HEK293T (cell line): ENCODE measurements around the gene TXLNG.

ENCODE experiments used
- BHLHE40 ChIP-seq: fragments of 450-650 bp; IDR thresholded peaks from 2 replicates; pipeline ENCODE4 v1.6.1; 2016; ENCODE audit warnings: mild to moderate bottlenecking, moderate library complexity, borderline replicate concordance
- FOXM1 ChIP-seq: fragments of 450-650 bp; IDR thresholded peaks from 2 replicates; pipeline ENCODE4 v1.6.1; 2017; ENCODE audit warnings: mild to moderate bottlenecking, borderline replicate concordance
- HDGF ChIP-seq: fragments of 450-650 bp; IDR thresholded peaks from 2 replicates; pipeline ENCODE4 v1.6.1; 2017; ENCODE audit warnings: antibody characterized with exemption, borderline replicate concordance
- PKNOX1 ChIP-seq: fragments of 450-650 bp; IDR thresholded peaks from 2 replicates; pipeline ENCODE4 v1.6.1; 2016
- SP1 ChIP-seq: fragments of 450-650 bp; IDR thresholded peaks from 2 replicates; pipeline ENCODE4 v1.6.1; 2017
- SUZ12 ChIP-seq: fragments of 450-650 bp; IDR thresholded peaks from 2 replicates; pipeline ENCODE4 v1.6.1; 2016; ENCODE audit warnings: mild to moderate bottlenecking
- ZNF384 ChIP-seq: fragments of 450-650 bp; IDR thresholded peaks from 2 replicates; pipeline ENCODE4 v1.6.1; 2016

GRCh38 chrX:16852617-16853179 is 66.4 kb downstream of the TXLNG start:
- no peak for TF ChIP-seq HDGF
- no peak for TF ChIP-seq ZNF384
- TF ChIP-seq BHLHE40 = no peak
- no peak for TF ChIP-seq PKNOX1
- no peak for TF ChIP-seq SP1
- no peak for TF ChIP-seq SUZ12
- no peak for TF ChIP-seq FOXM1
